Activated effector memory CD4-positive, alpha-beta T cell treated with anti-CD3 and anti-CD28 coated beads, Interleukin-2, amount 50 U/mL, for 16 hours (primary cell): ENCODE results near the gene NHLH2.

Source experiments
- DNase-seq: peaks from one replicate; pipeline ENCODE4 v3.0.0-alpha.2; 2020

Gene NHLH2

GRCh38 chr1:115796897-115797296 lies 44.0 kb downstream of the NHLH2 start:
- DNase-seq: no peak

- no peak for DNase-seq
These were observed 44.9 kb downstream of the NHLH2 start for GRCh38 chr1:115796036-115796435.

GRCh38 chr1:115794976-115795639 lies 45.8 kb downstream of the NHLH2 start:
- DNase-seq: no peak

- no peak for DNase-seq
These were observed 47.8 kb downstream of the NHLH2 start for GRCh38 chr1:115793162-115793561.

GRCh38 chr1:115791816-115792215 lies 49.1 kb downstream of the NHLH2 start:
- no peak for DNase-seq

- DNase-seq: no peak
These were observed 50.1 kb downstream of the NHLH2 start for GRCh38 chr1:115790846-115791245.

GRCh38 chr1:115790356-115790755 lies 50.6 kb downstream of the NHLH2 start:
- DNase-seq: no peak
